ENCODE measurements around the gene RERE.

DNA sequence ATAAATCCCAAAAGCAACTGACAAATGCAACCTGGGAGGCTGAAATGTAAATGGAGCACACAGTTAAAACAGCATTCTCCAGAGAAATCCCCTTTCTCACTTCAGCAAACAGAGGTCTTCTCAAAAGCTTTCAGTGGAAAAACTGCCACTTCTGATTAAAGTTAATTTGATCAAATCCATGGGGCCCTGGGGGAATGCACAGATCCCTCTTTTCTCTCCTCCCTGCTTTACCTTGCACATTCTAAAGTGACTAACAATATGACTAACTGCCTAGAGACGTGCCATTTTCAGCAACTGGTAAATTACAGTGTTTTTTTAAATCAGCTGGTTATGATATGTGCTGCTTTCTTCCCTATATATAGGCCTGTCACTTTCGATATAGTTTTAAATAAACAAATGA, 142.5 kb downstream of the RERE start:
- TF ChIP-seq POLR2A (IDR thresholded peaks at IDR 0.05; ENCODE audit: low read depth, low read length) (no peak), FOS (IDR thresholded peaks at IDR 0.05; ENCODE audit: borderline replicate concordance, insufficient read depth, low read length) (no peak), MYC (IDR thresholded peaks at IDR 0.05; ENCODE audit: low read depth, low read length) (no peak)
- TF ChIP-seq, protein P1, sequence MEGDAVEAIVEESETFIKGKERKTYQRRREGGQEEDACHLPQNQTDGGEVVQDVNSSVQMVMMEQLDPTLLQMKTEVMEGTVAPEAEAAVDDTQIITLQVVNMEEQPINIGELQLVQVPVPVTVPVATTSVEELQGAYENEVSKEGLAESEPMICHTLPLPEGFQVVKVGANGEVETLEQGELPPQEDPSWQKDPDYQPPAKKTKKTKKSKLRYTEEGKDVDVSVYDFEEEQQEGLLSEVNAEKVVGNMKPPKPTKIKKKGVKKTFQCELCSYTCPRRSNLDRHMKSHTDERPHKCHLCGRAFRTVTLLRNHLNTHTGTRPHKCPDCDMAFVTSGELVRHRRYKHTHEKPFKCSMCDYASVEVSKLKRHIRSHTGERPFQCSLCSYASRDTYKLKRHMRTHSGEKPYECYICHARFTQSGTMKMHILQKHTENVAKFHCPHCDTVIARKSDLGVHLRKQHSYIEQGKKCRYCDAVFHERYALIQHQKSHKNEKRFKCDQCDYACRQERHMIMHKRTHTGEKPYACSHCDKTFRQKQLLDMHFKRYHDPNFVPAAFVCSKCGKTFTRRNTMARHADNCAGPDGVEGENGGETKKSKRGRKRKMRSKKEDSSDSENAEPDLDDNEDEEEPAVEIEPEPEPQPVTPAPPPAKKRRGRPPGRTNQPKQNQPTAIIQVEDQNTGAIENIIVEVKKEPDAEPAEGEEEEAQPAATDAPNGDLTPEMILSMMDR (IDR thresholded peaks at IDR 0.05; ENCODE audit: extremely low read depth in 1 of 2, insufficient read depth in 1 of 2, low read depth in 1 of 2, low read length in 2 of 2), result no peak
- TF ChIP-seq, protein P2, sequence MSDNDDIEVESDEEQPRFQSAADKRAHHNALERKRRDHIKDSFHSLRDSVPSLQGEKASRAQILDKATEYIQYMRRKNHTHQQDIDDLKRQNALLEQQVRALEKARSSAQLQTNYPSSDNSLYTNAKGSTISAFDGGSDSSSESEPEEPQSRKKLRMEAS (IDR thresholded peaks at IDR 0.05; ENCODE audit: insufficient read depth, insufficient read length), result no peak
